Stimulated activated CD8-positive, alpha-beta memory T cell treated with anti-CD3 and anti-CD28 coated beads, Interleukin-4, amount 100 ng/mL, for 1 hour (primary cell): ENCODE data around the gene JAKMIP2.
"Not testable (repeated sequence)": the region's sequence is repeated elsewhere in the genome, so short reads cannot be mapped to it uniquely, and the experiment has no call there.

Source experiments
- DNase-seq, 2 donors: peaks; one replicate each; pipeline ENCODE4 v3.0.0-alpha.2; 2020; ENCODE audit warnings: low read depth in 2 of 2, low spot score in 1 of 2

The JAKMIP2 gene

GRCh38 chr5:147748590-147748989 is 33.9 kb downstream of the JAKMIP2 start:
- DNase-seq: no peak

- no peak for DNase-seq
Measured at GRCh38 chr5:147746986-147747385, 35.5 kb downstream of the JAKMIP2 start.

- no peak for DNase-seq
Measured at GRCh38 chr5:147743678-147744374, 38.7 kb downstream of the JAKMIP2 start.

- DNase-seq: no peak
Measured at GRCh38 chr5:147743012-147743411, 39.5 kb downstream of the JAKMIP2 start.

- no peak for DNase-seq
Measured at GRCh38 chr5:147742151-147742550, 40.4 kb downstream of the JAKMIP2 start.

GRCh38 chr5:147740864-147741263 is 41.7 kb downstream of the JAKMIP2 start:
- no peak for DNase-seq

- DNase-seq: no peak
Measured at GRCh38 chr5:147737921-147738320, 44.6 kb downstream of the JAKMIP2 start.

- DNase-seq: no peak
Measured at GRCh38 chr5:147735621-147736125, 46.9 kb downstream of the JAKMIP2 start.

- no peak for DNase-seq
Measured at GRCh38 chr5:147734894-147735293, 47.6 kb downstream of the JAKMIP2 start.

GRCh38 chr5:147733075-147733474 is 49.5 kb downstream of the JAKMIP2 start:
- DNase-seq: no peak

- DNase-seq: no peak
Measured at GRCh38 chr5:147732291-147732883, 50.1 kb downstream of the JAKMIP2 start.

- DNase-seq: no peak
Measured at GRCh38 chr5:147731431-147732290, 50.9 kb downstream of the JAKMIP2 start.

GRCh38 chr5:147727200-147727599 is 55.3 kb downstream of the JAKMIP2 start:
- no peak for DNase-seq

- DNase-seq: not testable (repeated sequence)
Measured at GRCh38 chr5:147721191-147721960, 61.2 kb downstream of the JAKMIP2 start.

- DNase-seq: no peak
Measured at GRCh38 chr5:147713550-147714295, 68.8 kb downstream of the JAKMIP2 start.

- no peak for DNase-seq
Measured at GRCh38 chr5:147712598-147712997, 69.9 kb downstream of the JAKMIP2 start.

GRCh38 chr5:147712019-147712418 is 70.5 kb downstream of the JAKMIP2 start:
- no peak for DNase-seq

GRCh38 chr5:147711019-147711418 is 71.5 kb downstream of the JAKMIP2 start:
- no peak for DNase-seq

GRCh38 chr5:147708708-147709107 is 73.8 kb downstream of the JAKMIP2 start:
- DNase-seq: no peak

GRCh38 chr5:147704544-147704943 is 78.0 kb downstream of the JAKMIP2 start:
- DNase-seq: no peak
